Ishikawa (cell line): Measurements from ENCODE around the gene SRSF3.
A peak's percentile ranks its signal among the peaks of the same experiment; 100 is the strongest.

ENCODE experiments used
- CEBPB ChIP-seq: IDR thresholded peaks from 2 replicates; pipeline ENCODE4 v1.6.1; 2012
- CREB1 ChIP-seq: IDR thresholded peaks from 2 replicates; pipeline ENCODE4 v1.6.1; 2012; ENCODE audit warnings: low read depth
- EGR1 ChIP-seq: IDR thresholded peaks from 2 replicates; pipeline ENCODE4 v1.6.1; 2012
- EP300 ChIP-seq: IDR thresholded peaks from 2 replicates; pipeline ENCODE4 v1.6.1; 2012; ENCODE audit warnings: borderline replicate concordance
- FOXM1 ChIP-seq: IDR thresholded peaks from 2 replicates; pipeline ENCODE4 v1.6.1; 2012; ENCODE audit warnings: low read depth, borderline replicate concordance
- NFIC ChIP-seq: IDR thresholded peaks from 2 replicates; pipeline ENCODE4 v1.6.1; 2012
- RAD21 ChIP-seq: IDR thresholded peaks from 2 replicates; pipeline ENCODE4 v1.6.1; 2012; ENCODE audit warnings: low read depth
- TAF1 ChIP-seq: IDR thresholded peaks from 2 replicates; pipeline ENCODE4 v1.6.1; 2012; ENCODE audit warnings: low read depth, mild to moderate bottlenecking
- TCF12 ChIP-seq: IDR thresholded peaks from 2 replicates; pipeline ENCODE4 v1.6.1; 2012; ENCODE audit warnings: low read depth
- TEAD4 ChIP-seq: IDR thresholded peaks from 2 replicates; pipeline ENCODE4 v1.6.1; 2012
- USF1 ChIP-seq: IDR thresholded peaks from 2 replicates; pipeline ENCODE4 v1.6.1; 2012
- YY1 ChIP-seq: IDR thresholded peaks from 2 replicates; pipeline ENCODE4 v1.6.1; 2012; ENCODE audit warnings: low read depth
- ZBTB7A ChIP-seq: IDR thresholded peaks from 2 replicates; pipeline ENCODE4 v1.6.1; 2012; ENCODE audit warnings: low read depth
- TF ChIP-seq, protein P1 (sequence below): IDR thresholded peaks from 2 replicates; pipeline ENCODE4 v1.6.1; 2012
- TF ChIP-seq, protein P2 (sequence below): IDR thresholded peaks from 2 replicates; pipeline ENCODE4 v1.6.1; 2012; ENCODE audit warnings: low read depth, mild to moderate bottlenecking

The SRSF3 gene

GRCh38 chr6:36612101-36612625 is 18.0 kb downstream of the SRSF3 start:
- TF ChIP-seq, protein P1, sequence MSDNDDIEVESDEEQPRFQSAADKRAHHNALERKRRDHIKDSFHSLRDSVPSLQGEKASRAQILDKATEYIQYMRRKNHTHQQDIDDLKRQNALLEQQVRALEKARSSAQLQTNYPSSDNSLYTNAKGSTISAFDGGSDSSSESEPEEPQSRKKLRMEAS, result no peak
- TF ChIP-seq EP300 (no peak), CREB1 (no peak), EGR1 (no peak)

GRCh38 chr6:36613200-36613995 is 19.2 kb downstream of the SRSF3 start:
- TF ChIP-seq, protein P2, sequence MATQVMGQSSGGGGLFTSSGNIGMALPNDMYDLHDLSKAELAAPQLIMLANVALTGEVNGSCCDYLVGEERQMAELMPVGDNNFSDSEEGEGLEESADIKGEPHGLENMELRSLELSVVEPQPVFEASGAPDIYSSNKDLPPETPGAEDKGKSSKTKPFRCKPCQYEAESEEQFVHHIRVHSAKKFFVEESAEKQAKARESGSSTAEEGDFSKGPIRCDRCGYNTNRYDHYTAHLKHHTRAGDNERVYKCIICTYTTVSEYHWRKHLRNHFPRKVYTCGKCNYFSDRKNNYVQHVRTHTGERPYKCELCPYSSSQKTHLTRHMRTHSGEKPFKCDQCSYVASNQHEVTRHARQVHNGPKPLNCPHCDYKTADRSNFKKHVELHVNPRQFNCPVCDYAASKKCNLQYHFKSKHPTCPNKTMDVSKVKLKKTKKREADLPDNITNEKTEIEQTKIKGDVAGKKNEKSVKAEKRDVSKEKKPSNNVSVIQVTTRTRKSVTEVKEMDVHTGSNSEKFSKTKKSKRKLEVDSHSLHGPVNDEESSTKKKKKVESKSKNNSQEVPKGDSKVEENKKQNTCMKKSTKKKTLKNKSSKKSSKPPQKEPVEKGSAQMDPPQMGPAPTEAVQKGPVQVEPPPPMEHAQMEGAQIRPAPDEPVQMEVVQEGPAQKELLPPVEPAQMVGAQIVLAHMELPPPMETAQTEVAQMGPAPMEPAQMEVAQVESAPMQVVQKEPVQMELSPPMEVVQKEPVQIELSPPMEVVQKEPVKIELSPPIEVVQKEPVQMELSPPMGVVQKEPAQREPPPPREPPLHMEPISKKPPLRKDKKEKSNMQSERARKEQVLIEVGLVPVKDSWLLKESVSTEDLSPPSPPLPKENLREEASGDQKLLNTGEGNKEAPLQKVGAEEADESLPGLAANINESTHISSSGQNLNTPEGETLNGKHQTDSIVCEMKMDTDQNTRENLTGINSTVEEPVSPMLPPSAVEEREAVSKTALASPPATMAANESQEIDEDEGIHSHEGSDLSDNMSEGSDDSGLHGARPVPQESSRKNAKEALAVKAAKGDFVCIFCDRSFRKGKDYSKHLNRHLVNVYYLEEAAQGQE, result no peak
- TF ChIP-seq CEBPB (no peak), USF1 (no peak), YY1 (no peak), RAD21 (no peak), EGR1 (no peak), EP300 (no peak), ZBTB7A (no peak), TAF1 (no peak), CREB1 (no peak), FOXM1 (no peak), TEAD4 (no peak), NFIC (no peak), TCF12 (no peak)
- TF ChIP-seq, protein P1, result no peak

GRCh38 chr6:36615018-36615761 is 21.0 kb downstream of the SRSF3 start:
- TF ChIP-seq CEBPB (peak; percentile 83), RAD21 (peak; percentile 72)
- TF ChIP-seq, protein P2, result no peak

DNA sequence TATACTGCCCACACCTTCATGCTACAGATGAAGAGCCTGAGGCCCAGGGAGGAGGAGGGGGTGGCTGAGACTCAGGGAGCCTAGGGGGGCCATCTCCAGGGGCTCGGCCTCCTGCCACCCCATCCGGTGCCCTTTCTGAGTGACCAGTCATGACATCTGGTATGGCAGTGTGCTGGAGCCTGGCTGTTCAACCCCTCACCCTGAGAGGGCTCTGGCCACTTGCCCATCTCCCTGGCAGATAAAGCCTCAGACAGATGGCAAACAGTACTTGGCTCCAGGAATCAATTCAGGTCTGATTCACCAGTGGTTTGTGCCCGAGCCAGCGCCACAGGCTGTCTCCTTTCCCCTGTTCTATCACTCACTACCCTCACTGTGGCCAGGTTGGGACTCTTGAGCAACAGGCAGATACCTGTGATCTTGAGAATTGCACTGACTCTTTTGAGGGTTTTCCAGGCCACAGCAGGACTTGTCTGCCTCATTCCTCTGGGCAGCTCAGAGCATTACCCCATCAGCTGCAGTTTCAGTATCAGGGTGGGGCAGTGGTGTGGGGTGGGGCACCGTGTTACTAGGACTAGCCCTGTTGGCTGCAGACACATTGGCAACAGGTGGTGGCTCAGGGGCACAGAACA is 22.8 kb downstream of the SRSF3 start:
- no peak for TF ChIP-seq ZBTB7A
- TF ChIP-seq FOXM1, result no peak
- TF ChIP-seq CEBPB, result no peak
- TF ChIP-seq, protein P1, result no peak
- TF ChIP-seq, protein P2, result no peak
- TF ChIP-seq EP300, result no peak
- no peak for TF ChIP-seq TEAD4
- TF ChIP-seq TCF12, result no peak
- no peak for TF ChIP-seq YY1
- TF ChIP-seq RAD21, result no peak
- no peak for TF ChIP-seq TAF1
- TF ChIP-seq EGR1, result no peak
- no peak for TF ChIP-seq CREB1
- no peak for TF ChIP-seq NFIC
- no peak for TF ChIP-seq USF1
